GM21367 (cell line): ENCODE measurements around the gene ACKR4.
A peak's percentile ranks its signal among the peaks of the same experiment; 100 is the strongest.
"Not testable (repeated sequence)": the region's sequence is repeated elsewhere in the genome, so short reads cannot be mapped to it uniquely, and the experiment has no call there.

Experiments
- ATAC-seq: cut with Tn5 transposase; IDR thresholded peaks from one replicate; pipeline ENCODE4 v1.9.1; 2021; ENCODE audit not compliant: unreplicated experiment

The ACKR4 gene

GRCh38 chr3:132596816-132597433 is at the start of gene ACKR4:
Gene ACKR4, plus strand, starts transcription at chr3:132597270. Its CDS starts 3,128 bp downstream, at chr3:132600398.
- no peak for ATAC-seq

- ATAC-seq = no peak
Measured at GRCh38 chr3:132549169-132549568, 47.9 kb upstream of the ACKR4 start.

- peak; percentile 84 for ATAC-seq
Measured at GRCh38 chr3:132549890-132550578, 47.0 kb upstream of the ACKR4 start.

DNA sequence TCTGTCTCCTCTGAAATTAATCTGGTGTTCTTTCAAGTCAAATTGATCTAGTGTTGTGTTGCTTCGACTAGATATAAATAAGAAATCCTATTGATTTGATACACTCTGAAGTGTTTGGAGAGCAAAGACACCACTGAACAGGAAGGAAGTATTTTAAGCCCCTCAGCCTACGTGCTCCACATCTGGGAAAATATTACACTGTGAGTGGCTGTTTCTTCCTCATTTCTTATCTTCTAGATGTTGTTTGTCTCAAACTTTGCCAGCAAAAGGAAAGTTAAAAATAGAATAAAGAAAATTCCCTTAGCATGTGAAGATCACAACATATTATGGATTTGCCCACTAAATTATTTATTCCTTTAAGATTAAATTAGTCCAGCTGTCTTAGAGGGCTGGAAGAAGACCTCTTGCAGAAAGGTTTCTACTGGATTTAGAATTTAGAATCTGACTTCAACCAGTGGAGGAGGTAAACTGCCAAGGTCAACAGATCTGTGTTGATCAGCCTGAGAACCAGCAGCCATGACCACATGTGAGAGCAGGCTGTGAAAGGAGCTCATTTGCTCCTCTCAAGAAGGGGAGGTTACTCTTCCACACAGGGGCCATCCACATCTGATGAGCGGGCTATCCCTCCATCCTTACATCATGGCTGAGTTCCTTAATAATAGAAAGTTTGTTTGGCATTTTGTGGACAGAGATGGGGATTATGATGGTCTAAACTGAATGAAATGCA is 46.3 kb upstream of the ACKR4 start:
- no peak for ATAC-seq

GRCh38 chr3:132553826-132554225 is 43.2 kb upstream of the ACKR4 start:
- no peak for ATAC-seq

DNA sequence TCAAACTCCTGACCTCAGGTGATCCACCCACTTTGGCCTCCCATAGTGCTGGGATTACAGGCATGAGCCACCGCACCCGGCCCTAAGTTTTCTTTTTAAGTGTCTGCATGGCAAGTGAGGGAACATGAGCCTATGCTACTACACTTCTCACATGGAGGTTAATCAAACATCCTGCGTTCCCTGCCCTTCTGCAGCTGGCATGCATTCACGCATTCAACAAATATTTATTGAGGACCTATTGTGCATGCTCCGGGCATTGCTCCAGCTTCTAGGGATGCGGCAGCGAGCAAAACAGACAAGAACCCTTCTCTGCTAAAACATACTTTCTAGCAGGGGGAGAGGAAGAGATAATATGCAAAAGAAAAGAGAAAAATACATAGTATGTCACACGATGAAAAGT is 42.6 kb upstream of the ACKR4 start:
- no peak for ATAC-seq

- no peak for ATAC-seq
Measured at GRCh38 chr3:132555306-132556035, 41.6 kb upstream of the ACKR4 start.

DNA sequence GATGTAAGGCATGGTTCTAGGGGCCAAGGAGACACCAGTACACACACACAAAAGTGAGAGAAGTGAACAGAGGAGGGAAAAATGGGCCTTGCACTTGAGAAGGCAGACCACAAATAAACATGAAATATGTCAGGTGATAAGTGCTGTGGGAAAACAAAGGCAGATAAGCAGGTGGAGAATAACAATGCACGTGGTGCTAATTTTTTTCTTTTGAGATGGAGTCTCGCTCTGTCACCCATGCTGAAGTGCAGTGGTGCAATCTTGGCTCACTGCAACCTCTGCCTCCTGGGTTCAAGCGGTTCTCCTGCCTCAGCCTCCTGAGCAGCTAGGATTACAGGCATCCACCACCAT is 41.1 kb upstream of the ACKR4 start:
- not testable (repeated sequence) for ATAC-seq

- ATAC-seq = no peak
Measured at GRCh38 chr3:132556508-132557159, 40.4 kb upstream of the ACKR4 start.

- no peak for ATAC-seq
Measured at GRCh38 chr3:132561003-132561402, 36.1 kb upstream of the ACKR4 start.

DNA sequence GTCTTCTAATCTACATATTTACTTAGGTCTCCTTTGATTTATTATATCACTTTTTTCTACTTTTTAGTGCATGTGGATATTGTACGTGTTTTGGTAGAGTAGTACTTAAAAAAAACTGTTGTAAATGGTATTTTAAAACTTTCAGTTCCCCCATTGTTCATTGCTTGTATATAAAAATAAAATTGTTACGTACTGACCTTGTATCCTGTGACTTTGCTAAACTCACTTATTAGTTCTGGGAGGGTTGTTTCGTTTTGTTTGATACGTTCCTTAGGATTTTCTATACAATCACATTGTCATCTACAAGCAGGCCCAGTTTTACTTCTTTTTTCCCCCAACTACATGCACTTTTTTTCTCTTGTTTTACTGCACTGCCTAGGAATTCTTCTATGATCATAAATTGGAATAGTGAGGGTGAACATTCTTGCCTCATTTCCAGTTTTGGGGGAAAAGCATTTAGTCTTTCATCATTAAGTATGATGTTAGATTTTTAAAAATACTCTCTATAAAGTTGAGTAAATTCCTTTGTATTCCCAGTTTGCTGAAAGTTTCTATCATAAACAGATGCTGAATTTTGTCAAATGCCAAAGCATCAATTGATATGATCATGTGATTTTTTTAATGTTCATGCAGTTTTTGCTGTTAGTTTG is 33.5 kb upstream of the ACKR4 start:
- no peak for ATAC-seq

- ATAC-seq = no peak
Measured at GRCh38 chr3:132564070-132564465, 33.0 kb upstream of the ACKR4 start.

- ATAC-seq = no peak
Measured at GRCh38 chr3:132568422-132568821, 28.6 kb upstream of the ACKR4 start.

DNA sequence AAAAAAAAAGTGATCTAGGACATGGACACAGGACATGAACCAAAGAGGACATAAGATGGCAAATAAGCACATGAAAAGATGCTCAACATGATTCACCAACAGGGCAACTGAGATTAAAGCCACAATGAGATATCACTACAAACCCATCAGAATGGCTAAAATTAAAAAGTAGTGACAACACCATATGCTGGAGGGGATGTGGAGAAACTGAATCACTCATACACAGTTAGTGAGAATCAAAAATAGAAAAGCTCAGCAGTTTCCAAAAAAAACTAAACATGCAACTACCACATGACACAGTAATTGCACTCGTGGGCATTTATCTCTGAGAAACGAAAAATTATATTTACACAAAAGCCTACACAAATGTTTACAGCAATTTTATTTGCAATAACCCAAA is 27.9 kb upstream of the ACKR4 start:
- ATAC-seq = no peak

GRCh38 chr3:132569580-132569979 is 27.5 kb upstream of the ACKR4 start:
- ATAC-seq = no peak

- no peak for ATAC-seq
Measured at GRCh38 chr3:132570016-132570415, 27.1 kb upstream of the ACKR4 start.

DNA sequence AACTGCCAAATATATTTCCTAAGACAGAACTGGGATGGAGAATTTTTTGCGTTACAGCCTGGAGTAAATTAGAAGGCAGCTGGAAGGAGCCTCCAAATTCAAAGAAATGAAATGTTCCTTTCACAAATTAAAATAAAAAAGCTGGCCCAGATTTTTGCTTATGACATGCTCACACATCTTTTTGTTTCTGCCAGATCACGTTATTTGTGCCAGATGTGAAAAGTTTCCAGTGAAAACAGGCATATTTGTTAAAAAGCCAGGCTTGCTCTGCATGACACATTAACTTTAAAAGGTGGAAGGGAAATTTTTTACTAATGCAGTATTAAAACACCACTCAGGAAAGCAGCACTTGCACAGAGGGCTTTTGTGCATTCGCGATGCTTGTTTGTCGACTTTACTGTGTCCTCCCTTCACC is 23.3 kb upstream of the ACKR4 start:
- ATAC-seq = no peak

GRCh38 chr3:132587401-132587800 is 9.7 kb upstream of the ACKR4 start:
- no peak for ATAC-seq

DNA sequence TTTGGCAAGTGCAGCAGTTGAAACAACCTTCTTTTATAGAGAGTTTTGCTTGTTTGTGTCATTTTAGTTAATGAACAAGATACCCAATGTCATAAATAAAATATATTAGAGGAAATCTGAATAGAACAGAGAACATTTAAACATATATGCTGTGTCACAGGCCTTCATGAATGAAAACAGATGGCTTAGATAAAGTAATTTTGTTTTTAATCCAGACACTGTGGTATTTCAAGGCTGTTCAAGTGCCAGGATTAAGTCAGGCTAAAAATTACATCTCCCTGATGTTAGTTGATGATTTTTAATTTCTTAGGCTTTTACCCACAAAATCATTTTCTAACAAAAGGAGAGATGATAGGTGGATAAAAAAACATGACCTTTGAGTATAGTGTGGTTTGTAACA is 4.9 kb upstream of the ACKR4 start:
- no peak for ATAC-seq

DNA sequence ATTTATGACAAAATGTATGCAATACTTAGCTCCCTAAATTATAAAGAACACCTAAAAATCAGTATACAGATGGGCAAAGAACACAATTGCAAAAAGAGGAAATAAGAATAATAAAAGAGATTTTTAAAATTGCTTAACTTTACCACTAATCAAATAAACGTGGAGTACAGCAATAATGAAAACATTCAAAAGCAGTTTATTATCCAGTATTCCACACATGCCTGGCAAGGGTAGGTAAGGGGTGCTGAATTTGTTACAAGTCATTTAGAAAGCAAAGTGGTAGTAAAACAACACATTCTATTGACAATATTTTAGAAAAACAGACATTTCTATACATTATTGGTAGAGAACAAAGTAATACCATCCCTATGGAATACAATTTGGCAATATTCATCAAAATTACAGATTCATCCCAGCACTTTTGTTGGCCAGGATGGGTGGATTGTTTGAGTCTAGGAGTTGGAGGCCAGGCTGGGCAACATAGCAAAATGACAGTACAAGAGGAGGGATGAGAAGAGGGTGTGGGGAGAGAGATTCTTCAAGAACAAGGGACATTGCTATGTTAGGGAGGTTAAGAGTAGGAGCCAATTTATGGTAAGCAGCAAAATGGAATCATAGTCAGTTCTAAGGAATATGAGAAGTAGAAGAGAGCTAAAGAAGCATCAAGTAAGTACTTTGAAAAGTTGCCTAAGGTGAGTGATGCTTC is 3.7 kb upstream of the ACKR4 start:
- no peak for ATAC-seq
